Loucy (cell line): Measurements from ENCODE around the gene NAV2.

Experiments
- H2AFZ ChIP-seq: fragments of 200-600 bp; sonication (generic); 2 replicates; pipeline ENCODE4 v1.6.0; 2016; ENCODE audit warnings: antibody characterized with exemption, mild to moderate bottlenecking, low read length, moderate library complexity
- H3F3A ChIP-seq: fragments of 200-600 bp; 2 replicates; pipeline ENCODE4 v1.6.0; 2016; ENCODE audit warnings: antibody characterized with exemption, low read depth, mild to moderate bottlenecking
- H3K27me3 ChIP-seq: fragments of 200-600 bp; sonication (generic); 2 replicates; pipeline ENCODE4 v1.6.1; 2014; ENCODE audit warnings: low read length, mild to moderate bottlenecking; ENCODE audit not compliant: insufficient read depth, poor library complexity, severe bottlenecking
- H3K36me3 ChIP-seq: fragments of 200-600 bp; sonication (generic); 2 replicates; pipeline ENCODE4 v1.6.1; 2016; ENCODE audit warnings: low read length; ENCODE audit not compliant: insufficient read depth
- H3K4me1 ChIP-seq: fragments of 200-600 bp; sonication (generic); 2 replicates; pipeline ENCODE4 v1.5.1; 2014; ENCODE audit warnings: low read length, mild to moderate bottlenecking; ENCODE audit not compliant: insufficient read depth, poor library complexity, severe bottlenecking
- H3K4me2 ChIP-seq: fragments of 200-600 bp; sonication (generic); 2 replicates; pipeline ENCODE4 v1.6.0; 2014; ENCODE audit warnings: antibody characterized with exemption, low read length, low read depth, mild to moderate bottlenecking; ENCODE audit not compliant: poor library complexity, severe bottlenecking
- H3K4me3 ChIP-seq: fragments of 200-600 bp; sonication (generic); 2 replicates; pipeline ENCODE4 v1.5.1; 2014; ENCODE audit warnings: low read length, mild to moderate bottlenecking, mixed read lengths; ENCODE audit not compliant: poor library complexity, severe bottlenecking
- H3K79me2 ChIP-seq: fragments of 200-600 bp; sonication (generic); 2 replicates; pipeline ENCODE4 v1.6.1; 2014; ENCODE audit warnings: low read length; ENCODE audit not compliant: insufficient read depth
- H3K9ac ChIP-seq: fragments of 200-600 bp; sonication (generic); 2 replicates; pipeline ENCODE4 v1.6.0; 2014; ENCODE audit warnings: mild to moderate bottlenecking, low read depth, low read length, moderate library complexity; ENCODE audit not compliant: poor library complexity, severe bottlenecking
- H3K9me2 ChIP-seq: fragments of 200-600 bp; sonication (generic); replicated peaks from 2 replicates; pipeline ENCODE4 v1.6.1; 2016; ENCODE audit warnings: low read depth, low read length, mixed read lengths
- H3K9me3 ChIP-seq: fragments of 200-600 bp; sonication (generic); 2 replicates; pipeline ENCODE4 v1.6.1; 2014; ENCODE audit warnings: mild to moderate bottlenecking, antibody characterized with exemption, low read length, low read depth; ENCODE audit not compliant: insufficient read depth
- H4K20me1 ChIP-seq: fragments of 200-600 bp; sonication (generic); 2 replicates; pipeline ENCODE4 v1.6.0; 2014; ENCODE audit warnings: antibody characterized with exemption, low read length, mild to moderate bottlenecking; ENCODE audit not compliant: insufficient read depth, poor library complexity, severe bottlenecking
- CTCF ChIP-seq: fragments of 200-600 bp; sonication (generic); conservative IDR thresholded peaks from 2 replicates; pipeline ENCODE4 v1.5.1; 2014; ENCODE audit warnings: mild to moderate bottlenecking, antibody characterized with exemption, low read length
- EZH2phosphoT487 ChIP-seq: fragments of 200-600 bp; IDR thresholded peaks from 2 replicates; pipeline ENCODE4 v1.6.1; 2018; ENCODE audit warnings: antibody characterized with exemption, mild to moderate bottlenecking, moderate library complexity, borderline replicate concordance

Gene NAV2

GRCh38 chr11:19687392-19687791 is 25.2 kb upstream of the NAV2 start:
- H3K4me1 ChIP-seq: no peaks in the 10 kb centered on the region
- no peaks in the 10 kb centered on the region for H3K27me3 ChIP-seq
- H3K9ac ChIP-seq: no peak overlapping the region
- H3K4me3 ChIP-seq: no peak overlapping the region
- no peaks in the 10 kb centered on the region for H3F3A ChIP-seq
- H3K36me3 ChIP-seq: no peaks in the 10 kb centered on the region
- no peaks in the 10 kb centered on the region for H3K9me3 ChIP-seq
- no peak overlapping the region for H3K4me2 ChIP-seq
- no peaks in the 10 kb centered on the region for H4K20me1 ChIP-seq
- H3K9me2 ChIP-seq: no peaks in the 10 kb centered on the region
- H3K79me2 ChIP-seq: no peaks in the 10 kb centered on the region
- H2AFZ ChIP-seq: no peak overlapping the region
- TF ChIP-seq CTCF (no peak), EZH2phosphoT487 (no peak)

GRCh38 chr11:19689281-19690000 is 23.2 kb upstream of the NAV2 start:
- H3K4me2 ChIP-seq: no peak overlapping the region
- TF ChIP-seq CTCF: no peak
- TF ChIP-seq EZH2phosphoT487: no peak
- H3K79me2 ChIP-seq: no peaks in the 10 kb centered on the region
- no peaks in the 10 kb centered on the region for H3K4me1 ChIP-seq
- no peaks in the 10 kb centered on the region for H3K27me3 ChIP-seq
- H3K4me3 ChIP-seq: no peak overlapping the region
- no peaks in the 10 kb centered on the region for H3K9me3 ChIP-seq
- no peak overlapping the region for H3K9ac ChIP-seq
- H3K9me2 ChIP-seq: no peaks in the 10 kb centered on the region
- no peaks in the 10 kb centered on the region for H3F3A ChIP-seq
- no peaks in the 10 kb centered on the region for H4K20me1 ChIP-seq
- no peak overlapping the region for H2AFZ ChIP-seq
- no peaks in the 10 kb centered on the region for H3K36me3 ChIP-seq

- H2AFZ ChIP-seq: no peak overlapping the region
- TF ChIP-seq CTCF: no peak
- no peak for TF ChIP-seq EZH2phosphoT487
- no peaks in the 10 kb centered on the region for H3F3A ChIP-seq
- H3K4me3 ChIP-seq: no peak overlapping the region
- H3K79me2 ChIP-seq: no peaks in the 10 kb centered on the region
- no peaks in the 10 kb centered on the region for H3K9me3 ChIP-seq
- no peaks in the 10 kb centered on the region for H3K27me3 ChIP-seq
- H3K9ac ChIP-seq: no peak overlapping the region
- H3K4me1 ChIP-seq: no peaks in the 10 kb centered on the region
- H3K9me2 ChIP-seq: no peaks in the 10 kb centered on the region
- H4K20me1 ChIP-seq: no peaks in the 10 kb centered on the region
- H3K36me3 ChIP-seq: no peaks in the 10 kb centered on the region
- H3K4me2 ChIP-seq: no peak overlapping the region
Measured at GRCh38 chr11:19690885-19691284, 21.8 kb upstream of the NAV2 start.
